Activated CD8-positive, alpha-beta memory T cell treated with anti-CD3 and anti-CD28 coated beads for 1 hour (primary cell): Measurements from ENCODE around the gene TJP2.
"Not testable (repeated sequence)": the region's sequence is repeated elsewhere in the genome, so short reads cannot be mapped to it uniquely, and the experiment has no call there.

ENCODE experiments used
- DNase-seq, 2 donors: peaks; one replicate each; pipeline ENCODE4 v3.0.0-alpha.2; 2020; ENCODE audit warnings: low read depth in 1 of 2; ENCODE audit errors: extremely low read depth in 1 of 2

Gene TJP2

DNA sequence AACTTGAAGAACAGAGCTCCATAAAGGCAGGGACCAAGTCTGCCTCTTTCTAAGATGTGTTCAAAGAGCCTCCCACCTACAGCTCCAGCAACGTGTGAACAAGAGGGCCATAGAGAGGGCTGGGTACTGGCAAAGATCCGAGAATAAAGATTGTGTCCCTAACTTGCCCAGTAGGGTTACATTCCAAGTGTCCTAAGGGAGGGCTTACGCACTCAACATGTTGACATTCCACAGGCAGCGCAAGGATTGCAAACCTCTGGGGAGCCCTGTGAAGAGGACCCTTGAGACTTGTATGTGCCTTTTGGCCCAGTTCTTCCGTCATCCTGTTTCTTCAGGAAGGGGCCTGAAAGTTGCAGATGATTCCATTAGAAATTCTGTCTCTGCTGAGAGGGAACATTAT lies 102.7 kb downstream of the TJP2 start:
- no peak for DNase-seq

DNA sequence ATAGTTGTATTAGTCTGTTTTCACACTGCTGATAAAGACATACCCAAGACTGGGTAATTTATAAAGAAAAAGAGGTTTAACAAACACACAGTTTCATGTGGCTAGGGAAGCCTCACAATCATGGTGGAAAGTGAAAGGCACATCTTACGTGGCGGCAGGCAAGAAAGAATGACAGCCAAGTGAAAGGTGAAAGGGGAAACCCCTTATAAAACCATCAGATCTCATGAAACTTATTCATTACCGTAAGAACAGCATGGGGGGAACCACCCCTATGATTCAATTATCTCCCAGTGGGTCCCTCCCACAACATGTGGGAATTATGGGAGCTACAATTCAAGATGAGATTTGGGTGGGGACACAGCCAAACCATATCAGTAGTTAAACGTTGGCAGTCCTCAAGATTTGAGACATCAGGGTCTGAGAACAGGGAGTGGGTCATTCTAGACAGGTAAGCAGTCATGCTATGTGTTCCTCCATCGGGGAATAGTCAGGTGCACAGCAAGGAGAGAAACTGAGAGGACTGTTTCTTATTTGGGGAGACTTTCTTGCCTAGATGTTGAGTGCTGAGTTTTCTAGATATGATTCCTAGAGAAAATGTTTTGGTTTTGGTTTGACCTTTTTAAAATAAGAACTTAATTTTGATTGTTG lies 105.1 kb downstream of the TJP2 start:
- DNase-seq: no peak

DNA sequence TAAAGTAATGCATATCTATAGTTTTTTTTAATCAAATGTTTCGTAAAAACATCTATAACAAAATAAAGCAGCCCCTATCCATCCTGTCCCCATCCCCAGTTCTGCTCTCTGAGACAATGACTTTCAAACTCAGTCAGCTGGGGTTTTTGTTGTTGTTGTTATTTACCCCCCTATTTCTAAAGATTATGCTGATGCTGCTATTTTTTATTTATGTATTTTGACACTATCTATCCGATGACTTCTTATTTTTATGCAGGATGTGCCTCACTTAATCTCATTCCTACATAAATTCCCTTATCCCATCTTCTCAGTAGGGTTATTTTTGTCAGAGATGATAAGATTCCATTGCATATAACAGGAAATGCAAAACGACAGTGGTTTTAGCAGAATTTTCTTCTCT lies 105.7 kb downstream of the TJP2 start:
- DNase-seq: no peak

DNA sequence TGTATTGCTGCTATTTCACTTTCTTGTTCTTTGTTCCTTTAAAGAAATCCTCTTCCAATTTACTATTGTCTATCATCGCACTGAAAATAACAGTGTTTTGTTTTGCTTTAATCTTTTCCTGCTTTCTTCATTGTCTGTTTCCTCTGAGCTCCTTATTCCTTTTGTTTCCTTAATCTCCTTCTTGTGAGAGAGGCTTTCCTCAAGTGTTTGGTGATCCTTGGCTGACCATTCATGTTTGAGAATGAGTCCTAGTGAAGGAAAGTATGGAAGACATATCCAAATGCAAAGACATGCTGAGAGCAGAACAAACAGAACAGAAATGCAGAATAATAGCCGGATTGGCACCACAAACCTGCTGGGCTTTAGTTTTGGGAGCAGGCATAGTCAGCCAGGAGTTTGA lies 108.9 kb downstream of the TJP2 start:
- DNase-seq: no peak

DNA sequence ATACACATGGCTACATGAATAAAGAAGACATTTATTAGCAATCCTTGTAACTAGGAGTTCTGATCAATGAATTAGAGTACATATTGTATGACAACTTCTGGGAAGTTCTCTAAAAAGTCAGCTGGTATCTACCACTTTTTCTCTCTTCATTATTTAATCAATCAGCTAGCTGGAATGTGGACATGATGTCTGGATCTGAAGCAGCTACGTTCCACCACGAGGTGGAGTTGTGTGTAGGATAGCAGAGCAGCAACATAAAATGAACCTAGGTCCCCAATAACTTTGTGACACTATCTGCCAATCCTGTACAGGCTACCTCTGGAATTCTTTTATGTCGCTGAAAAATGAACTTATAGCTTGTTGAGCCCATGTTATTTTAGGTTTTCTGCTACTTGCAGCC lies 118.0 kb downstream of the TJP2 start:
- no peak for DNase-seq

DNA sequence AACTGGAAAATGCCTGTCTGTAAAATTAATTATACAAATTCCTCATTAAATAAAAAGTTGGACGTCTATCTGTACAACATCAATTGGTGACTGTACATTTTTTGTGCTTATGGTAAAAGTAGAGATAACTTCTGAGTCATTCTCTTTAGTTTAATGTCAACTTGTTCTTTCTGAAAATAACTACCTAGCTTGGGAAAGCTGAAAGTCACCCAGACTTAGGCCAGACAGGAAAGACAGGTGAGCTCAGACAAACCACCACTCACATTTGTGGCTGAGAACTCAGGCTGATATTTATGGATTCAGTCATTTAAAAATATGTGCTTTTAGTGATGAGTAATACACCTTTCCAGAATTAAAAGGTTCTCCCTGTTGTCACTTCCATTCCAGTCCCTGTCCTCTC lies 119.1 kb downstream of the TJP2 start:
- no peak for DNase-seq

DNA sequence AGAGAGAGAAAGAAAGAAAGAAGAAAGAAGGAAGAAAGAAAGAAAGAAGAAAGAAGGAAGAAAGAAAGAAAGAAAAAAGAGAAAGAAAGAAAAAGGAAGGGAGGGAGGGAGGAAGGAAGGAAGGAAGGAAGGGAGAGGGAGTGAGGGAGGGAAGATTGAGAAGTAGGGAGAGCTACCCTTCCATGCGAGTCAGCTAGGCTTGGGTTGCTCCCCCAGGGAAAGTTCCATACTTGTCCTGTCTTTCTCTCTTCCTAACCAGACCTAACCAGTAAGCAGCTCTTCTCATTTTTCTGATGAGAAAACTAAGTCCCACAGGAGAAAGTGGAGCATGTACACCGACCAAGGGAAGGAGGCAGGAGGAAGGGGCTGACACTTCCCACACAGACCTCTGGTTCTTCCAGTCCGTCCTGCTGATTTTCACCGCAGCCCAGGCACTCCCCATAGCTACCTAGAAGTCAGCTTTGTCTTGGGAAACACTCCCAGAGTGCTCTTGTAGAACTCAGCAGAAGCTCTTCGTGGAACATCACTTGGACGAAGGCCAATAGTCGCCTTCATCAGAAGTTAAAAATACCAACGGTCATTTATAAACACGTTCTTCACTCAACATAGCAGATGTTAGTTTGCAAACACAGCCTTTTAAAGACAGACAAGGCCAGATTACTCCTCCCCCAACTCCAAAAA lies 121.9 kb downstream of the TJP2 start:
- no peak for DNase-seq

DNA sequence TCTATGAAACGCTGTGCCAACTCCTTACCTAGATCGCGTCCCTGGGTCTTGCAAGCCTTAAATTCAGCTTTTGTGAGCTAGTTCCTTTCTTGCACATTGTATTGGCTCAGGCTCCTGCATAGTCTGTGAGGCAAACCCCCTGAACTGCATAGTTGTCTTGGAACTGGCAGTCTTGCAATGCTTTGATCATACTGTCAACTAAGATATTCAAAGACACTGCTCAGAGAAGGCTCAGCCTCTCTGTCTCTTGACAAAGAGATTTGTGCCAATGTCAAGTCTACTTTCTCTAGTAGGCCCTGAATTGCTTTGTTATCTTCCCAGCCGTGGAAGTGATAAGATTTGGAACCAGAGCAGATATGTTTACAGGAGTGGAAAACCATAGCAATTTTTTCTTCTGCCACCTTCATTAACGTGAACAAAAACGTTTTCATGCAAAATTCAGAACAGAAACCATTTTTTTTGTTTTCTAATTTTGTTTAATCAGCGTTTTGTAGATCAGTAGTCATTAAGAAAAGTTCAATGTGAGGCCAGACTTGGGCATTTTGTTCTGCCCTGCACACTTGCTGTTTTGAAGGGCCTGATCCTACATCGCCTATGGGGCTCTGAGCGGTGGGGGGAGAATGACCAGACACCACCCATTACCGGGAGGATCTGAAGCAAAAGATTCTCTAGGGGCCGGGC lies 123.4 kb downstream of the TJP2 start:
- DNase-seq: no peak

DNA sequence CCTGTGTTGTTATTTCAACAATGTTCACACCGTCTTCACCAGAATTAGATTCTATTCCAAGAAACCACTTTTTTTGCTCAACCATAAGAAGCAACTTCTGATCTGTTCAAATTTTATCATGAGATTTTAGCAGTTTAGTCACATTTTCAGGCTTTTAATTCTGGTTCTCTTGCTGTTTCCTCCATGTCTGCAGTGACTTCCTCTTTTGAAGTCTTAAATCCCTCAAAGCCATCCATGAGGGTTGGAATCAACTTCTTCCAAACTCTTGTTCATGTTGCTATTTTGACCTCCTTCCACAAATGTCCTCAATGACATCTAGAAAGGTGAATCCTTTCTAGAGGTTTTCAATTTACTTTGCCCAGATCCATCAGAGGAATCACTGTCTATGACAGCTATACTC lies 125.2 kb downstream of the TJP2 start:
- DNase-seq: no peak

DNA sequence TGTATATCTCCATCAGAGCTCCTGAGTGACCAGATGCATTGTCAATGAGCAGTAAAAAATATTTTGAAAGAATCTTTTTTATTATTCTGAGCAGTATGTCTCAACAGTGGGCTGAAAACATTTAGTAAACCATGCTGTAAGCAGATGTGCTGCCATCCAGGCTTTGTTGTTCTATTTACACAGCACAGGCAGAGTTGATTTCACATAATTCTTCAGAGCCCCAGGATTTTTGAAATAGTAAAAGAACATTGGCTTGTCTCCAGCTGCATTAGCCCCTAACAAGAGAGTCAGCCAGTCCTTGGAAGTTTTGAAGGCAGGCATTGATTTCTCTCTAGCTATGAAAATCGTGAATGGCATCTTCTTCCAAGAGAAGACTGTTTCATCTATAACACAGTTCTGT lies 125.7 kb downstream of the TJP2 start:
- DNase-seq: no peak

DNA sequence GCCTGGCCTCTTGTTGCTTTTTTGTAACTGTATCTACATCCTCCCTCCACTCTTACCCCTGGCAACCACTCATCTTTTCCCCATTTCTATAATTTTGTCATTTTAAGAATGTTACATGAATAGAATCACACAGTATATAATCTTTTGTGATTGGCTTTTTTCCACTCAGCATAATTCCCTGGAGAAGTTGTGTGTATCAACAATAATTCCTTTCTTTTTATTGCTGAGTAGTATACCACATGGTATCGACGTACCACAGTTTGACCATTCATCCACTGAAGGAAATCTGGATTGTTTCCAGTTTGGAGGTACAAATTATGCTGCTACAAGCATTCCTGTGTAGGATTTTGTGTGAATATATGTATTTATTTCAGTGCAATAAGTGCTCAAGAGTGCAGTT lies 129.3 kb downstream of the TJP2 start:
- DNase-seq: no peak

DNA sequence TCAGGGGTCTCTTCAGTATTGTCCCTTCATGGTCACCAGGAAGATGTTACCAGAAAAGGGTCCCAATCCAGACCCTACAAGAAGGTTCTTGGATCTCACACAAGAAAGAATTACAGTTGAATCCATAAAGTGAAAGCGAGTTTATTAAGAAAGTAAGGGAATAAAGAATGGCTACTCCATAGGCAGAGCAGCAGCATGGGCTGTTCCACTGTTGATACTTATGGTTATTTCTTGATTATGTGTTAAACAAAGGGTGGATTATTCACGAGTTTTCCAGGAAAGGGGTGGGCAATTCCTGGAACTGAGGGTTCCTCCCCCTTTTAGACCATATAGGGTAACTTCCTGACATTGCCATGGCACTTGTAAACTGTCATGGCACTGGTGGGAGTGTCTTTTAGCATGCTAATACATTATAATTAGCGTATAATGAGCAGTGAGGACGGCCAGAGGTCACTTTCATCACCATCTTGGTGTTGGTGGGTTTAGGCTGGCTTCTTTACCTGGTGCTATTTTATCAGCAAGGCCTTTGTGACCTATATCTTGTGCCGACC lies 132.9 kb downstream of the TJP2 start:
- DNase-seq: not testable (repeated sequence)

DNA sequence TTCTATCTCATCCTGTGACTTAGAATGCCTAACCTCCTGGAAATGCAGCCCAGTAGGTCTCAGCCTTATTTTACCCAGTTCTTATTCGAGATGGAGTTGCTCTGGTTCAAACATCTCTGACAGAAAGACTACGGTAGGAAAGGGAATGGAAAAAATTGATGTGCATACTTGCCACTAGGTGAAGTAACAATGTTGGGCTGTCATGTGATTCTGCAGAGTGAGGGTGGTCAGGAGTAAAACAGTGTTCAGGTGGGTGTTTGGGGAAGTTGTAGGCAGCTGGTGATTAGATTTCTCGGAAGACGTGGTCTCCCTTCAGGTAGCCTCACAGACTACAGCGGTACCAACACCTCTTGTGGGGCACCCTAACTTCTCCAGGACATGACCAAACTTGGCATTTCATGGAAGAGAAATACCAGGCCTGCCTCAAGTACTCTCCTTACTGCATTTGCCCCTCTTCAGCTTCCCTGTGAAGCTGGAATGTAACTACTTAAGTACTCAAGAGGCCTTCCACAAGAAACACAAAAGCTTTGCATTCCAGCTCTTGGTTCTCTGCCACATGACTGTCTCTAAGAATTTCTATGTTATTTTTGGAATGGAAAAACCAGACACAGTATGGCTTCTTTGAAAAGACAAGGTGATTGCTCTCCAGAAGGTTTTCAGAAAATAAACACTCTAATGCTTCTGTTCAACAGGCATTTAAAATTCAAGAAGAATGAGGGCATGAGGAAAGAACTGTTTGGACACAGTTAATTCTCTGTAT lies 133.5 kb downstream of the TJP2 start:
- no peak for DNase-seq

DNA sequence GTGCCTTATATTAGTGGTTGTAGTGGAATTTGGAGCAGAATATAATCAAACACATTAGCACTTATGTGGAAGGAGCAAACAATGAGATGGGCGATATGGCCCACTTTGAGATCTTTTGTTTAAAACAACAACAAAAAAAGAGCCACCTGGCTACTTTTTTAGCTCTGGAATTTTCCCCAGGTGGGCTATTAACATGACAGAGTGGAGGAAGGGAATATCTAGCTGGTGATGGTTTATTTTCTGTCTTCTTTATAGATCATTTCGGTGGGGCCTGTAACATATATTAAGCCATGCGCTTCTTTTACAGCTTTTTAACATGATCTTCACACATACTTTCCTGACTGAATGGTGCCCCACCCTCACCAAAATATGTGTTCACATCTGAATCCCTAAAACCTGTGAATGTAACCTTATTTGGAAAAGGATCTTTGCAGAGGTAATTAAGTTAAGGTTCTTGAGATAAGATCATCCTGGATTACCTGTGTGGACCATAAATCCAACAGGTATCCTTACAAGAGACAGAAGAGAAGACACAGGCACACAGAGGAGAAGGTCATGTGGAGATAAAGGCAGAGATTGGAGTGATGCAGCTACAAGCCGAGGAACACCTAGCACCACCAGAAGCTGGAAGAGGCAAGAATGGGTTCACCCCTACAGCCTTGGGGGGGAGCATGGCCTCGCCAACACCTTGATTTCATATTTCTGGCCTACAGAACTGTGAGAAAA lies 134.3 kb downstream of the TJP2 start:
- DNase-seq: no peak

DNA sequence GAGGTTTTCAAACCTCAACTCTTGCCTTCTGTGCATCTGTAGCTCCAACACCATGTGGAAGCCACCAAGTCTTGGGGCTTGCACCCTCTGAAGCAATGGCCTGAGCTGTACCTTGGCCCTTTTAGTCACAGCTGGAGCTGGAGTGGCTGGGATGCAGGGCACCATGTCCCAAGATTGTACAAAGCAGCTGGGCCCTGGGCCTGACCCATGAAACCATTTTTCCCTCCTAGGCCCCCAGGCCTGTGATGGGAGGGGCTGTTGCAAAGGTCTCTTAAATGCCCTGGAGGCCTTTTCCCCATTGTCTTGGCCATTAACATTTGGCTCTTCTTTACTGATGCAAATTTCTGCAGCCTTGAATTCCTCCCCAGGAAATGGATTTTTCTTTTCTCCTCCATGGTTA lies 139.1 kb downstream of the TJP2 start:
- no peak for DNase-seq

DNA sequence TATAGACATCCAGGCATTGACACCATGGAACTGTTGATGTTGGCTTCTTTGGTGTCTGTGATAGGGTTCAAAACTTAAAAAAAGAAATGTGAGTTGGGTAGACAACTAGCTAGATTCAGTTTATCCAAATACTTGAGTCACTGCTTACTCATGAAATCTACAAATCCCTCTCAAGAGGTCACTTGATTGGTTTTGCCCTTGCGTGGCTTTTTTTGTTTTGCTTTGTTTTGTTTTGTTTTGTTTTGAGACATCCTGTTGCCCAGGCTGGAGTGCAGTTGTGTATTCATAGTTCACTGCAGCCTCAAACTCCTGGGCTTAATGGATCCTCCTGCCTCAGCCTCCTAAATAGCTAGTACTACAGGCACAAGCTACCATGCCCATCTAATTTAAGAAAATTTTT lies 140.5 kb downstream of the TJP2 start:
- no peak for DNase-seq

DNA sequence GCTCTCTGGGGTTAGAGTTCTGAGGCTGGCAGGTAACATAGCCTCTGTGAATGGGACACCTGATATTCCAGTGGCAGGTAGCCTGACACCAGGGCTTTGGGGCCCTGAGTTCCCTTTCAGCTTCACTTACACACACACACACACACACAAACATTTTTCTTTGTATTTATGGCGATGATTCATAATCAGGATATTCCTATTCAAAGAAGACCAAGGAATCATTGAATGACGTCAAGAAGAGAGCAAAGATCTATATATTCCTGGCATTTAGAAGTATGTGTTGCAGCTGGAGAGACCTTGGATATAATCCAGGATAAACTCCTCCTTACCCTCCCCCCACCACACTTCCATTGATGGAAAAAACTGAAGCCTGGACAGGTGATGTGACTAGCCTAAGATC lies 143.0 kb downstream of the TJP2 start:
- DNase-seq: no peak

DNA sequence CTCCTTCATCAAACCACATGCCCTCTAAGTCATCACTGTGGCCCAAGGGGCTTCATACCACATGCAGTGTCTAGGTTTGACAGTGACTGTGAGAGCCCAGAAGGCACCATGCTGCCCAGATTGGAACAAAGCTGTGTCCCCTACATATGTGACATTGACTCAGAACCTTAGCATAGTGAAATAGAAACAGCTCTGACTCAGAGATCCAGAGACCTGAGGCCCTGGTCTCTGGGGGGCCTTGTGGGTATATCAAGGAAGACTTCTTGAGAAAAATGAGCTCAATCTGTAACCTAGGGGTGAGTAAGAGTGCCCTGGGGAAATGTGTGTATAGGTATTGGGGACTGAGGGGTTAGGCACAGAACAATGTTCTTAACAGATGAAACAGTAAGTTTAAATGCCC lies 143.8 kb downstream of the TJP2 start:
- no peak for DNase-seq

DNA sequence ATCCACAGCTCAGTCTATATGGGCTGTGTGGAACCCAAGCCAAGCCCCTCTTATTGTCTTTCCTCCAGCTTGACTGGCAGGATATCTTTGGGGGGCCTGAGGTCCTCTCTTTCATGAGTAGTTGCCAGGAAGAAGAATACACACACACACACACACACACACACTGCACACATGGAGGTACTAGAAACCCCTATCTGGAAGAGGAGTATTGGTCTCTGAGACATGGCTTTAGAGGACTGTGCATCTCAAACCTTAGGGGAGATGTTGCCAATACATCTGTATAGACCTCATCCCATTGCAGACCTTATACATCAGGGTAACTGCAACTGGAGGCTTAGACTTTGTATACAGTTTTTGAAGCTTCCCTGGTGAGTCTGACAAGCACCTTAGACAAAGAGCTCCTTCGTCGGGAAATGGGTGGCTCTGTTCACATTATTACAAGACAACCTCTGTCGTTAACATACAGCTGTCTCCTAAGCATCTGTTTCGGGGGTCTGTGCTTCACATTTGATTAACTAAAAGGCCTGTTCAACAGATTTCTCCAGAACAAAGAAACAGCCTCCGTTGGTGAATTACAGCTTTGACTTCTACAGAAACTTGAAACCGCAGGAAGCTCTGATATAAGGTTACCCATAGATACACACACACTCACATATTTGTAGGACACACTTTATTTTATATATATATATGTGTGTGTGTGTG lies 145.4 kb downstream of the TJP2 start:
- no peak for DNase-seq

DNA sequence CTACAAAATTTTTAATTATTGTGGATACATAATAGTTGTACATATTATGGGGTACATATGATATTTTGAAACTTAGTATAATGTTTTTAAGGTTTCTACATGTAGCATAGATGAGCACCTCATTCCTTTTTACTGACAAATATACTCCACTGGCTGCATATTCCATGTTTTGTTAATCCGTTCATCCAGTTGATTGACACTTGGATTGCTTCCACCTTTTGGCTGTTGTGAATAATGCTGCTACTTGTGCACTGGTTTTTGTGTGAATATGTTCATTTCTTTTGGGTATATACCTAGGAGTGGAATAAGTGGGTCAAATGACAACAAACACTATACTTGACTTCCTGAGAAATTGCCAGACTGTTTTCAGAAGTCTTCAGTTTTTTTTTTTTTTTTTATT lies 148.2 kb downstream of the TJP2 start:
- DNase-seq: no peak
